Activated T-helper 1 cell treated with Interleukin-2 at 50 U/mL for 16 hours (primary cell): ENCODE results near the gene SH2D2A.

Source experiments
- DNase-seq: peaks from one replicate; pipeline ENCODE4 v3.0.0-alpha.2; 2020; ENCODE audit warnings: low read depth

The SH2D2A gene

GRCh38 chr1:156803086-156803851, 13.4 kb downstream of the SH2D2A start:
- DNase-seq = no peak

GRCh38 chr1:156802421-156802935, 14.2 kb downstream of the SH2D2A start:
- no peak for DNase-seq

- no peak for DNase-seq
Observed at GRCh38 chr1:156801409-156802121, 15.1 kb downstream of the SH2D2A start.

GRCh38 chr1:156797212-156797871, 19.3 kb downstream of the SH2D2A start:
- DNase-seq = no peak

GRCh38 chr1:156796340-156797097, 20.1 kb downstream of the SH2D2A start:
- no peak for DNase-seq

- no peak for DNase-seq
Observed at GRCh38 chr1:156795787-156796186, 20.9 kb downstream of the SH2D2A start.

GRCh38 chr1:156795374-156795733, 21.3 kb downstream of the SH2D2A start:
- DNase-seq = no peak

- no peak for DNase-seq
Observed at GRCh38 chr1:156794506-156795373, 21.9 kb downstream of the SH2D2A start.

- no peak for DNase-seq
Observed at GRCh38 chr1:156789621-156790318, 26.9 kb downstream of the SH2D2A start.

GRCh38 chr1:156788136-156788535, 28.5 kb downstream of the SH2D2A start:
- no peak for DNase-seq

- DNase-seq = no peak
Observed at GRCh38 chr1:156786640-156787039, 30.0 kb downstream of the SH2D2A start.

GRCh38 chr1:156785458-156785857, 31.2 kb downstream of the SH2D2A start:
- DNase-seq = no peak

GRCh38 chr1:156781585-156782186, 35.0 kb downstream of the SH2D2A start:
- no peak for DNase-seq

GRCh38 chr1:156777573-156777972, 39.1 kb downstream of the SH2D2A start:
- DNase-seq = no peak

- no peak for DNase-seq
Observed at GRCh38 chr1:156776942-156777341, 39.7 kb downstream of the SH2D2A start.

- DNase-seq = no peak
Observed at GRCh38 chr1:156775799-156776198, 40.8 kb downstream of the SH2D2A start.

- DNase-seq = no peak
Observed at GRCh38 chr1:156773607-156774006, 43.0 kb downstream of the SH2D2A start.

- DNase-seq = no peak
Observed at GRCh38 chr1:156772728-156773497, 43.7 kb downstream of the SH2D2A start.

- DNase-seq = no peak
Observed at GRCh38 chr1:156772222-156772621, 44.4 kb downstream of the SH2D2A start.
